Bronchial epithelial cell (primary cell): ENCODE measurements around the gene SFT2D1. TPM values are rescaled to one million over a fixed set of nuclear protein-coding genes. Genes with fewer than 3 reads are reported as not detected.
"Not testable (repeated sequence)": the region's sequence is repeated elsewhere in the genome, so short reads cannot be mapped to it uniquely, and the experiment has no call there.

Experiments used
- DNase-seq: peaks from one replicate; pipeline ENCODE4 v3.0.0-alpha.2; 2010; ENCODE audit warnings: low read depth
- FAIRE-seq: peaks from 2 replicates; lab custom pipeline; 2011; peaks lifted over from hg19 to GRCh38; lab: Jason Lieb, UNC
- H3K27me3 ChIP-seq: 2 replicates; pipeline ENCODE4 v1.5.1; 2011; ENCODE audit warnings: low read length; ENCODE audit not compliant: control insufficient read depth, insufficient read depth
- H3K36me3 ChIP-seq: 2 replicates; pipeline ENCODE4 v1.5.1; 2011; ENCODE audit warnings: low read length; ENCODE audit not compliant: control insufficient read depth, insufficient read depth
- H3K4me3 ChIP-seq: 2 replicates; pipeline ENCODE4 v1.5.1; 2011; ENCODE audit warnings: mild to moderate bottlenecking, low read depth, low read length, control low read depth
- CTCF ChIP-seq: IDR thresholded peaks from 2 replicates; pipeline ENCODE4 v1.5.1; 2011; ENCODE audit warnings: mild to moderate bottlenecking, moderate library complexity, low read length, control low read depth, inconsistent platforms; ENCODE audit not compliant: insufficient read depth, severe bottlenecking
- total RNA-seq: library from RNA; depleted of rRNA; stranded (reverse); fragments of >200 nt; gene quantifications from 2 replicates; pipeline ENCODE4 v1.2.1, GENCODE V29; 2014

Gene SFT2D1
- total RNA-seq = 47.9 and 61.6 TPM in 2 replicates

- Histone ChIP-seq H3K4me3 (peak within 1 kb of the TSS; percentile 88), H3K27me3 (no peaks in the 10 kb centered on the region), H3K36me3 (peaks cover 1% of the 10 kb centered on the region)
- TF ChIP-seq CTCF = no peak
- FAIRE-seq (no peak), DNase-seq (peak; percentile 62)
These were observed at the start of gene SFT2D1 for GRCh38 chr6:166342349-166343149. Gene SFT2D1, minus strand, starts transcription at chr6:166342545. Its CDS starts 64 bp downstream, at chr6:166342481.

GRCh38 chr6:166389119-166389518 lies 46.8 kb upstream of the SFT2D1 start:
- TF ChIP-seq CTCF = no peak
- Histone ChIP-seq H3K27me3 (no peaks in the 10 kb centered on the region), H3K4me3 (no peak overlapping the region), H3K36me3 (no peaks in the 10 kb centered on the region)
- DNase-seq (no peak), FAIRE-seq (no peak)

GRCh38 chr6:166388290-166389004 lies 46.1 kb upstream of the SFT2D1 start:
- no peak overlapping the region for H3K4me3 ChIP-seq
- no peaks in the 10 kb centered on the region for H3K27me3 ChIP-seq
- no peak for TF ChIP-seq CTCF
- FAIRE-seq (no peak), DNase-seq (no peak)
- H3K36me3 ChIP-seq = no peaks in the 10 kb centered on the region

GRCh38 chr6:166387642-166388289 lies 45.4 kb upstream of the SFT2D1 start:
- no peaks in the 10 kb centered on the region for H3K36me3 ChIP-seq
- DNase-seq (no peak), FAIRE-seq (peak; percentile 7)
- H3K27me3 ChIP-seq = no peaks in the 10 kb centered on the region
- H3K4me3 ChIP-seq = no peak overlapping the region
- TF ChIP-seq CTCF = no peak

GRCh38 chr6:166387098-166387497 lies 44.8 kb upstream of the SFT2D1 start:
- DNase-seq, H3K36me3 ChIP-seq, FAIRE-seq, H3K4me3 ChIP-seq, H3K27me3 ChIP-seq: not testable (repeated sequence)

- FAIRE-seq (no peak), DNase-seq (no peak)
- no peak for TF ChIP-seq CTCF
- Histone ChIP-seq H3K4me3 (no peak overlapping the region), H3K36me3 (no peaks in the 10 kb centered on the region), H3K27me3 (no peaks in the 10 kb centered on the region)
These were observed 43.8 kb upstream of the SFT2D1 start for GRCh38 chr6:166386111-166386510.

- H3K27me3 ChIP-seq, H3K36me3 ChIP-seq, DNase-seq, FAIRE-seq: not testable (repeated sequence)
- H3K4me3 ChIP-seq = peak overlapping the region; percentile 89
These were observed 41.5 kb upstream of the SFT2D1 start for GRCh38 chr6:166383802-166384363.
